NCI-H460 (cell line): ENCODE results near the gene TSGA10. TPM values are rescaled to one million over a fixed set of nuclear protein-coding genes. Genes with fewer than 3 reads are reported as not detected.

ENCODE experiments used
- DNase-seq: peaks from one replicate; pipeline ENCODE4 v3.0.0-alpha.2; 2016; ENCODE audit warnings: low read depth; ENCODE audit errors: extremely low read depth
- small RNA-seq, 2 experiments: library from RNA; depleted of rRNA; stranded (forward); fragments of <200 nt; gene quantifications; one replicate each; pipeline ENCODE3, GENCODE V24; 2014
- total RNA-seq: library from RNA; depleted of rRNA; stranded (reverse); fragments of >200 nt; shearing (Covaris generic); gene quantifications from 2 replicates; pipeline ENCODE4 v1.2.3, GENCODE V29; 2014; rRNA removed

TSGA10 gene
- total RNA-seq, 1 experiment from 2014 or later, result 9.2 TPM

GRCh38 chr2:98948956-98949739 lies 205.6 kb downstream of the TSGA10 start:
- no peak for DNase-seq

GRCh38 chr2:98947554-98947953 lies 207.2 kb downstream of the TSGA10 start:
- no peak for DNase-seq

Small RNA genes lying within 50 kb of the gene (small RNA-seq; reads per million reads assigned to genes)
- gene AC092587.1, result 0 reads per million in 2 experiments

Other genes with a start within 250 kb of the TSGA10 start
- gene CRACDL, start 218.7 kb downstream of the TSGA10 start, total RNA-seq, result 0.09 and 0.22 TPM in 2 replicates
- gene C2orf15, start 13.2 kb downstream of the TSGA10 start, total RNA-seq, result 0.27 TPM in 1 of 2 replicates, not detected in the other
- gene LIPT1, start within 50 bp of the TSGA10 start, total RNA-seq, result 18.6 and 20.6 TPM in 2 replicates
- 45.7 and 47.8 TPM in 2 replicates for gene MITD1, start 26.1 kb upstream of the TSGA10 start, total RNA-seq
- 115 and 119 TPM in 2 replicates for gene MRPL30, start 26.2 kb upstream of the TSGA10 start, total RNA-seq
- gene LYG2, start 100.7 kb upstream of the TSGA10 start, total RNA-seq, result not detected in 2 replicates
- gene LYG1, start 146.3 kb upstream of the TSGA10 start, total RNA-seq, result 0.43 and 0.69 TPM in 2 replicates
- gene TXNDC9, start 181.4 kb upstream of the TSGA10 start, total RNA-seq, result 63.1 and 66.5 TPM in 2 replicates
- 17.2 and 26.2 TPM in 2 replicates for gene EIF5B, start 182.4 kb upstream of the TSGA10 start, total RNA-seq